NCI-H2196 (cell line): ENCODE measurements around the gene TMEM209.
"Not testable (repeated sequence)": the region's sequence is repeated elsewhere in the genome, so short reads cannot be mapped to it uniquely, and the experiment has no call there.

Experiments
- DNase-seq: peaks from one replicate; lab custom pipeline; 2025; ENCODE audit not compliant: unreplicated experiment; lab: John Stamatoyannopoulos, UW

Gene TMEM209

DNA sequence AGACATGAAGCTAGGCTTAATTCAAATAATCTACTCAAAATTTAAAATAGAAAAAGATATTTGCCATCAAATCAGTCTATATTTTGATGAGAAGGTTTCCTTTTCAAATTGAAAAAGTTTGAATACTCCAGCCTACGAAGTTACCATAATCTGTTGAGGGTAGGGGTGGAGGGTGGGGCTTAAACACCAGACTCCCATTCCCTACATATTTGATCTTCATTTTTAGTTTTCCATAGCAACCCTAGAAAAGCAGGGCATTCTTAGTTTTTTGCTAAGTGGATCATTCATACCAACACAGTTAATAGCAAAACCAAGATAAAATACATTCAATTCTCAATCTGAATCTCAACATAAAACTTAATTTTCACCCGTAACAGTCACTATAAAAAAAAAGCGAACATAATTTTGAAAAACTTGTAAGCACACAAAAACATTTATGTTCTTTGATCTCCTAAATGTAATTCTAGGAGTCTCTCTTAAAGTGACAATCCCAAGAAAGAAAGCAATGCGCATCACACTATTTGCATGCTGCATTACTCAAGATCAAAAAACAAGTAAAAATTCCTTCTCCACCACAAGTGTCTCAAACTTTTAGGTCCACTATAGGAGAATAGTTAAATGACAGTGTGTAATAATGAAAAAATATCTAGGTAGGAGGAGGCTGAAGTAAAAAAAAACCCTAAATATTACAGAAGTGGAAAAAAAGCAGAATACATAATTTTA is 30.8 kb downstream of the TMEM209 start:
- DNase-seq = no peak

DNA sequence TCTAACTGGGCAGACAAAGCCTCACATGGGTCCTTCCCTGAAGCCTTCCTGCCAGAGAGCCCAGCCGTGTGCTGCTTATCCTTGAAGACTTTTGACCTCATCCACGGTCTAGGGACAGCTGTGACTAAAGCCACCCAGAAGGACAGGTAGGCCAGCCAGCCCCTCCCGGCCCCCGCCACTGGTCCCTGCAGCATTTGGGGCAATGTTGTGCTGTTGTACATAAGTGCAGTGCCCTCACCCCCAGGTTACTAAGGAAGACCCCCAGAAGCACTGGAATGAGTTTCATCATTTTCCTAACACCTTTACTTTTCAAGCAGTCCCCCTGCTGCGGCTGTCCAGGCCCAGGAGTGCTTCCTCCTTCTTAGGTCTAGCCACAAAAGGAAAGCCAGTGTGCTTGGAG is 43.0 kb downstream of the TMEM209 start:
- DNase-seq = no peak

DNA sequence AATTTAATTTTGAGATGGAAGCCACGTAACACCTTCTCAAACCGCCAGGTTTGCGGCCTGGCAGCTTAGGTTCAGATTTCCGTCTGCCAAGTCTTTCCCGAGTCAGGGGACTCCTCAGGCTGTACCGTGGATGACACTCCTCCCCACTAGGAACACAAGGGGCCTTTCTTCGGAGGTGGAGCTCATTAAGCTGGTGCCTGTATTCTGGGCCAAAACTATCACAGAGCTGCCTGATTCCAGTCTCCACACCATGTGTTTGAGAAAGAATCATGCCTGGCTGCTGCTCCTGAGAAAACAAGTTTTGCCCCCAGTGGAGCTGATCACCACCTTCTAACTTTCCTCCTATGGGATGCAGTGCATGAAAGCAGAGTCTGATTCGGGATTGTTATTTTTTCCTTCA is 44.8 kb downstream of the TMEM209 start:
- DNase-seq = no peak

DNA sequence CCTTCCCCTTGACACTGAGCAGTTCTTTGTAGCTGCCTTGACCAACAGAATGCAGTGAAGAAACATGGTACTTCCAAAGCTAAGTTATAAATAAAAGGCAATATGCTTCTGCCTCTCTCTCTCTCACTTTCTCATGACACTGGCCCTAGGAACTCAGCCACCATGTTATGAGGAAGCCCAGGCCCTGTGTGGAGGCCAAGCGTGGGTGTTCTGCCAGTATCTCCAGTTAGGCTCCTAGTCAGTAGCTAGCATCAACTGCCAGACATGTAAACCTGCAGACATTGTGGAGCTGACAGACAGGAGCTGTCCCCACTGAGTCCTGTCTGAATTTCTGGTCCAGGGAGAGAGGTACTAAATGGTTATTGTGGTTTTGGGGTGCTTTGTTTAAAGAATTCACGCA is 45.2 kb downstream of the TMEM209 start:
- DNase-seq = no peak

DNA sequence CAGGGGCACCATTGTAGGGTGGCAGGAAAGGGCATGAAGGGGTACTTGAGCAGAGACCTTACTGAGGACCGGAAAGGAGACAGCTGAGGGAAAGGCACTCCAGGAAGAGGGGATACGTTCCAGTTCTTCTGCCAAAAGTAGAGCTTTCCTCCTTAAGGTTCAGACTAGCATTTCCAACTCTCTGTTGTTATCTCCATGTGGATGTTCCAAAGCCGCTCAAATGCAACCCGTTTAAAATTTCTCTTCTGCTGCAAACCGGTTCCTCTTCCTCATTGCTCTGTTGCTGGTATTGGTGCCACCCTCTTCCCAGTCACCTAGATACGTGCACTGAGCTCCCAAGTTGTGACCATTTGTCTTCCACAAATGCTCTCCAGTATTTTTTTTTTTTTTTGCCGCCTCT is 47.5 kb downstream of the TMEM209 start:
- no peak for DNase-seq

DNA sequence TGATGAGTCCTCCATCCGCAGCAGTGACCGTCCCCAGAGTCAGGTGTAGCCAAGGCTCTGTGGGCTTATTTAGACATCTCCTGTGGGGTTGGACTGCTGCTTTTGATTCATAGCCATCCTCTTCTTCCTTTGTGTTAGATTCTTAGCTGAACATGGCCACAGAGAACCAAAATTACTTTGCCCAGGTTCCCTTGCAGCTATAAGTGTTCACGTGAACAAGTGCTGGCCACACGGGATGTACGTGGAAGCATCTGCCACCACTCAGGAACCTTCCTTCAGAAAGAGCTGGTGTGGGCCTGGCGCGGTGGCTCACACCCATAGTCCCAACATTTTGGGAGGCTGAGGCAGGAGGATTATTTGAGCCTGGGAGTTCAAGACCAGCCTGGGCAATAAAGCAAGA is 49.1 kb downstream of the TMEM209 start:
- no peak for DNase-seq

DNA sequence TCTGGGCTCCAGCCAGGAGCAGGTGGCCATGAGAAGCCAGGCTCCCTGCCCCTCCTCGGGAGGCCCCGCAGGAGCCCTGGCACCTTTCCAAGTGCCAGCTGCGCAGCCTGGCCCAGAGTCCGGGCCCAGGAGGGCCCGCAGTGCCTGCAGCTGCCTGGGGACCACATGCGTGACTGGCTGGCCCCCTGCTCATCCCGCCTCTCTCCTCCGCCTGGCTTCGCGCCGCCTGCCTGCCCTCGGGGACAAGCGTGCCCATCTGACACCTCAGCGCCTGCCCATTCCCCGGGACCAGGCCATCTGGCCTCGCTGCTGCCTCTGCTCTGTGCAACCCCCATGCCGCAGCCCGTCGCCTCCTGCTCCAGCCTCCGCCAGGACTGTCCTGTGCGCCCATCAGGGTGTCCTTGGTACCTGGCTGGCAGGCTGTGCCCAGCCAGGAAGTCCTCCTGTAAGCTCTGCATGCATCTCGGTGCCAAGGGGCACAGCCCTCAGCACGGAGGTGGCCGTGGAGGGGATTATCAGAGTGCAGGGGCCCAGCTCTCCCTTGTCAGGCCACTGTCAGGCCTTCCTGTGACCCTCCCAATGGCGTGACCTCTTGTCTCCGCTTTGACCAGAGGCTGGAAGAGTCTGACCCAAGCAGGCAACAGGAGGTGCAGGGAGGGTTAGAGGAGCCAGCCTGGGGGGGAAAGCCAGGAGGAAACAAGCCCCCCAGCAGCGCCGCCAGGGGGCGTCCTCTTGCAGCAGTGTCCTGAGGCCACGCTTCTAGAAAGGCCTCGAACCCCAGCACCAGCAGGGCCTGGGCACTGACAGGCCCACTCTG is 50.5 kb downstream of the TMEM209 start:
- peak; percentile 86 for DNase-seq

DNA sequence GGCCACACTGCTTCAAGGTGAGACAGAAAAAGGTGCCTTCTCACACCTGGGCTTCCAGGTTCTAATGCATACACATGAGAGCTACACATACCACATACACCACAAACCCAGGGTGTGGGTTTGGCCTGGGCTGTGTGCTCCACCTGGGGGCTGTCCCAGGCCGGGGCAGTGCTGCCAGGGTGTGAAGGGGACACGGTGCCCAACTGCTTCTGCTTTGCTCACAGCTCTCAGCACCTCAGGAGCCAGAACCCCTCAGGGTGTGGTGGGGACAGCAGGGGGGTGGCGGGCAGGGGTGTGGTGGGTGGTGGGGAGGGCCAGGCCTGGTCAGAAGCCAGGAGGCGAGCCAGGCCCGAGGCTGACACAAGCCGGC is 51.1 kb downstream of the TMEM209 start:
- DNase-seq = no peak

DNA sequence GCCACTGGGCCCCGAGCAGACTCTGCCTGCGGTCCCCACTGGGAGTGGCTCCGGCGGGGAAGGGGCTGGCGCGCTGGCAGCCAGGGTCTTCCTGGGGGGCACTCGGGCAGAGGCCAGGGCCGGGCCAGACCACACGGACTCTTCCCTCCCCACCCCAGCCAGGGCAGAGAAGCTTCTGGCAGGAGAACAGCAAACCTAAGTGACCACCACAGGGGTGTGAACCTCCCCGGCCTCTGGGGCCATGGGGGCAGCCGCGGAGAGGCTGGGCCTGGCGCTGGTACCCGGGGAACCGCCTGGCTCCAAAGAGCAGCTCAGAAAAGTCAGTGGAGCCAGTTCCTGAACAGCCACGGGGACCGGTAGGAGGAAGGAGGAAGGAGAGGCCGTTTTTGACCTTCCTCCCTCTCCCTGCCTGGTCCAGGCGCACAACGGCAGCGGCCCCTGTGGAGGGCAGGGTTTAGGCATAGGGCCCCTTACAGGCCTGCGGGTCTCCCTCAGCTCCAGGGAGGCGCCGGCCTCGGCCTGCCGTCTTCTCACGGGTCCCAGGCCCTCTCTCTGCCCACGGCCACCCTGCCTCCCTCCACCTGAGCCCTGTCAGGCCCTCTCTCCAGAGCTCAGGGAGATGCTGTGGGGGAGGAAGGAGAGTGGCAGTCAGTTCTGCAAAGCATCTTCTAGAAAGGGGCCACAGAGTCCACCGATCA is 51.8 kb downstream of the TMEM209 start:
- DNase-seq = no peak

DNA sequence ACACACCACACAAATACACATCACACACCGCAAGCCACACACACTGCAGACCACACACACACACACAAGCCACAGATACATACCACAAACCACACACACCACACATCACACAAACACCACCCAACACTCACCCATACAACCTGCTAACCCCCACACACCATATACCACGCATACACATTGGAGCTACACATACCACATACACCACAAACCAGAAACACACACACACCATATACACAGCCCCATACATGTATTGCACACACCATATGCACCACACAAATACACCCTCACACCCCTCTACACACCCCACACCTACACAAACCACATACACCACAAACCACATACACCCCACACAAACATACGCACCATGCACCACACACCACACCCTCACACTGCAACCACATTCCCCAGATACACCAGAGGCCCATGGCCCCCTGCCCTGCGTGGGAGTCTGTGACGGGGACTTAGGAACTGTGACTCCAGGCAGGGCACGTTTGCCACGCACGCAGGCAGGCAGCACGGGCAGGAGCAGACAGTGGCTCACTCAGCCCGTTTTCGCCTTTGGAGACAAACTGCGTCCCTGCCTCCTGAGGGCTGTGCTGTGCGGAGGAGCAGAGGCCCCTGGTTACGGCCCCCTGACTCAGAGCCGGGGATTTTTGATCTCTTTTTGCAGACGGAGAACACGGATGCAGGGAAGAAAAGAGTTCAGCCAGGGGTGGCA is 52.6 kb downstream of the TMEM209 start:
- DNase-seq = no peak

DNA sequence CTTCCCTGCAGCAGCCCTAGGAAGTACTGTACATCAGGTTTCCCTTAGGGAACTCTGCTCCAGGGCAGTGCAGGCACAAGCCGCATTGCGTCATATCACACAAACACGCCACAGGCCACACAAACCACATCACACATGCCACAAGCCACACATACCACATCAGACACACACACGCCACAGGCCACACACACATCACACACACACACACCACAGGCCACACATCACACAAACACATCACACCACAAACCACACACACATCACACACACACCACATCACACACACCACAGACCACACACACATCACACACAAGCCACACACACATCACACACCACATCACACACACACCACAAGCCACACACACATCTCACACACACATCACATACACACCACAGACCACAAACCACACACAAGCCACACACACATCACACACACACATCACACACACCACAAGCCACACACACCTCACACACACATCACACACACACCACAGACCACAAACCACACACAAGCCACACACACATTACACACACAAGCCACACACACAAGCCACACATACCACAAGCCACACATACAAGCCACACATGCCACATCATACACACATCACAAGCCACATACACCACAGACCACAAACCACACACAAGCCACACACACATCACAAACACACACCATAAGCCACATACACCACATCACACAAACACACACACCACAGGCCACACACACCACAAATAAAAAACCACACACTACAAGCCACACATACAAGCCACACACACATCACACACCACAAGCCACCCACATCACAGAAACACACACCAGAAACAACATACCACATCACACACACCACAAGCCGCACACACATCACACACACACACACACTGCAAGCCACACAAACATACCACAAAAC is 53.4 kb downstream of the TMEM209 start:
- no peak for DNase-seq

DNA sequence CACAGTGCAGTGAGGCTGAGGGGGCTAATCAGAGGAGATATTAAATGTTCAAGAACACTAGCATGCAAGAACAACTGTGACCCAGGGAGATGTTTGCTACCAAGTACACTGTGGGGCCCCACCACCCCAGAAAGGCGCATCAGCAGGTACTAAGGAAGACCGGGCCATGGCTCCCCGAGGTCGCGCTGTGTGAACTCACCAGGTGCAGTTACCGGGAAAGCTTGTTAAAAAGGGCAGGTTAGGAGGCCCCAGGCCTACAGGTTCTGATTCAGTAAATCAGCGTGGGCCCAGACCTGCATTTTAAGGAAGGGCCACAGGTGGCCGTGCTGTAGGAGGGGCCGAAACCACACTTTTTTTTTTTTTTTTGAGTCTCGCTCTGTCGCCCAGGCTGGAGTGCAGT is 54.6 kb downstream of the TMEM209 start:
- DNase-seq = no peak

DNA sequence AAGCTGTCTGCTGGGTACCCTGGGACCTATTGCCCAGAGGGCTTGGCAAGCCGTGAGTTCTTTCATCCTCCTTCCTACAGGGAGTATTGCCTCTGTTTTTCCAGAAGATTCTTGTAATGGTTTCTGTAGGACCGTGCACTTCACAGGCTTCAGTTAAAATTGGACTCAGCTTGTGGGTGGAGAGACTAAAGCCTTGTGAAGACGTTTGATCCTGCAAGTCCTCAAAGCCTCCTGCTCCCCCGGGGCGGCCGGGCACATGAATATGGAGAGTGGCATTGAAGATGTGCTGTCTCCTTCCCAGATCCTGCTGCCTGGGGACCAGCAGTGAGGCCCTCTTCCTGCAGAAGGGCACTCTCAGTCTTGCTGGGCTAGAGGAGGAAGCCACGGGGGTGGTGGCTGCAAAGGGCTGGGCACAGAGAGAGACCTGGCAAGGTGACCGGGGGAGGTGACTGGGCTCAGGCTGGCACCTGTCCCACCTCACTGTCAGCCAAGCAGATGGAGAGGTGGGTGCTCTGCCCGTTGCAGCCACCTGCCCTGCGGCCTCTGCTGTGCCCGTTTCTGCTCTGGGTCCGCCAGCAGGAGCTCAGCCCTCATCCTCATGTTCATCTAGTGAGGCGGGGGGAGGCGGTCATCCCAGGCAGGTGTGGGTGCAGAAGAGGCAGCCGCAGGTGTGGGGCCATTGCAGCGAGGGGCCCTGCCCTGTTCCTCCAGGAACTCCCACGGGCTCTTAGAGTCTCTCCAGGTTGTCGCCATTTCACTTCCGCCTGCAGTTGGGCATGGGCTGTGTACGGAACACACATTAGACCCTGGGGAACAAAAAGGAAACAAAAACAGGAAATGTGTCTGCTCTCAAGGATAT is 55.7 kb downstream of the TMEM209 start:
- DNase-seq = peak; percentile 80

DNA sequence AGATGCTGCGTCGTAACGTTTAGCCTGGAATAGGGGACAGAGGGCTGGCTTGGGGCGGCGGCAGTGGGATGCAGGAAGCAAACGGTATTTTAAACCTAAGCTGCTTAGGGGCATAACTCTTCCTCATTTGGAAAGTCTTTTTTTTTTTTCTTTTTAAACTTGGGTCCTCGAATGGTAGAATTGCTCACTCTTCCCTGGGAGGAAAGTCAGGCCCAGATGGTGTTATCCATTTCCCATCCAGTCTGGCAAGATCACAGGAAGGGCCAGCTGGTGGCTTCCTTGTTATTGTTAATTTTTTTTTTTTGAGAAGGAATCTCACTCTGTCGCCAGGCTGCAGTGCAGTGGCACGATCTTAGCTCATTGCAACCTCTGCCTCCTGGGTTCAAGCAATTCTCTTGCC is 56.6 kb downstream of the TMEM209 start:
- no peak for DNase-seq

DNA sequence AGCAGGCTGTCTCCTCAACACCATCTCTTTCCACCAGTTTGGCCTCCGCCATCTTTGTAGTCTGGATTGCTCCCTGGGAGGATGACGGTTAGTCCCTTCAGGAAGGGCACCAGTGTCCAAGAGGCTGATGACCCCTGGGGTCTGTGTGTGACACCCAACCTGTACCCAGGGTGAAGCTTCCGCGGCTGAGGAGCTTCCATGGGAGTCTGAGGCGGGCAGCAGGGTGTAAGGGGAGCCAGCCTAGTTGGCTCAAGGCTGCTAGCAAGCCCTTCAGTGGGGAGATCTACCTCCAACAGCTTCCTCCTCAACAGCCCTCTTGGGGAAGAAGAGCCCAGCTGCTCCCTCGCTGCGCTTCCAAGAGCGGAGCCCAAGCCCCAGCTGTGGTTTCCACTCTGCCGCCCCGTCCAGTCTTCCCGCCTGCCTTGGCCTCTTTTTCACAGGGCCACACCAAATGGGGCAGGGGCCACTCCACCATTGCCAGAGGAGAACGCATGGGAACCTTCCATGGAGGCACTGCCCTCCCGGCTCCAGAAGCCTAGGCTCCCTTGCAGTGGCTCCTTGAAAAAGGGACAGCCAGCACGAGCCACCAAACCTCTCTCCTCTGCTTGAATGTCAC is 57.4 kb downstream of the TMEM209 start:
- no peak for DNase-seq

DNA sequence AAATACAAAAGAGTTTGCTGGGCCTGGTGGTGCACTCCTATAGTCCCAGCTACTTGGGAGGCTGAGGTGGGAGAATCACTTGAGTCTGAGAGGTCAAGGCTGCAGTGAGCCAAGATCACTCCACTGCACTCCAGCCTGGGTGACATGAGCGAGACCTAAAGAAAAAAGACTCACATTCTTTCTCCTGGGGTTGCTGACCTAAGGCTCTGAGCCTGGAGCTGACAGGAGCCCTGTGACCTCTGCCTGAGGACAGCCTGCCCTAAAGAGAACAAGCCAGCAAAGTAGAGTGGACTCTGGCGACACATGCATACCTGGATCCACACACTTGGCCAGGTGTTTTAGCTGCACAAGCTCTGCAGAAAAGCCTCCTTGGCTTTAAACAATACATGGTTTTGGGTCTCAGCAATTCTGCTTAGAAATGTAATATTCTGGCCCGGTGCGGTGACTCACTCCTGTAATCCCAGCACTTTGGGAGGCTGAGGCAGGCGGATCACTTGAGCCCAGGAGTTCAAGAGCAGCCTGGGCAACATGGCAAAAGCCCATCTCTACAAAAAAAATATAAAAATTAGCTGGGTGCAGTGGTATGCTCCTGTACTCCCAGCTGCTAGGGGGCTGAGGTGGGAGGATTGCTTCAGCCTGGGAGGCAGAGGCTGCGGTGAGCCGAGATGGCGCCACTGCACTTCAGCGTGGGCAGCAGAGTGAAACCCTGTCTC is 58.4 kb downstream of the TMEM209 start:
- DNase-seq = no peak

DNA sequence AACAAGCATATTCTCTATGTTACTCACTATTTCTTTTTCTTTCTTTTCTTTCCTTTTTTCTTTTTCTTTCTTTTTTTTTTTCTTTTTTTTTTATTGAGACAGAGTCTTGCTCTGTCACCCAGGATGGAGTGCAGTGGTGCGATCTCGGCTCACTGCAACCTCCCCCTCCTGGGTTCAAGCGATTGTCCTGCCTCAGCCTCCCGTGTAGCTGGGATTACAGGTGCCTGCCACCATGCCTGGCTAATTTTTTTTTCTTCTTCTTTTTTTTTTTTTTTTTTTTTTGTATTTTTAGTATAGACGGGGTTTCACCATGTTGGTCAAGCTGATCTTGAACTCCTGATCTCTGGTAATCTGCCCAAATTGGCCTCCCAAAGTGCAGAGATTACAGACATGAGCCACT is 59.1 kb downstream of the TMEM209 start:
- DNase-seq = not testable (repeated sequence)

DNA sequence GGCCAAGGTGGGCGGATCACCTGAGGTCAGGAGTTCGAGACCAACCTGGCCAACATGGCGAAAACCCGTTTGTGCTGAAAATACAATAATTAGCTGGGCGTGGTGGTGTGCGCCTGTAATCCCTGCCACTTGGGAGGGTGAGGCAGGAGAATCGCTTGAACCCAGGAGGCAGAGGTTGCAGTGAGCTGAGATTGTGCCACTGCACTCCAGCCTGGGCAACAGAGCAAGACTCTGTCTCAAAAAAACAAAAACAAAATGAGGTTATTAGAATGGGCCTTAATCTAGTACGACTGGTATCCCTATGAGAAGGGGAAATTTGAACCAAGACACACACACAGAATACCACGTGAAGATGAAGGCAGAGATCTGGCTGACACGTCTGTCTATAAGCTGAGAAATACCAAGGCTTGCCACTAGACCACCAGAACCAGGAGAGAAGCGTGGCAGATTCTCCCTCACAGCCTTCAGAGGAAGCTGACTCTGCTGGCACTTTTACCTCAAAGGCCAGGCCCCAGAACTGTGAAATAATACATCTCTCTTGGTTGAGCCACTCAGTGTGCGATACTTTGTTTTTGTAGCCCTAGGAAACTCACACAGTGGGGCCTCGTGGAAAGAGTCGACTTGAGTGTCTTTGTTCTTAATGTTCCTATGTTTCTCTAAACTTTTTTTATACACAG is 59.6 kb downstream of the TMEM209 start:
- no peak for DNase-seq
